K562 (cell line): Measurements from ENCODE around the gene HOXB7. TPM values are rescaled to one million over a fixed set of nuclear protein-coding genes. Genes with fewer than 3 reads are reported as not detected.

Source experiments
- ATAC-seq: fragments of 200-7000 bp; cut with Tn5 transposase; 3 replicates; pipeline ENCODE4 v1.9.1; 2020; ENCODE audit warnings: moderate library complexity
- BruUV-seq: library from RNA; stranded (reverse); fragments of 400-500 nt; replicated peaks from 2 replicates; lab custom pipeline; 2021; lab: Mats Ljungman, UMichigan
- CTCF ChIA-PET: fragments of 300-600 bp; formaldehyde crosslinking; extraction: SDS; loops from one replicate; lab custom pipeline; 2021; ENCODE audit warnings: low intra/inter-chr PET ratio; lab: Yijun Ruan, JAX
- POLR2A ChIA-PET: fragments of 300-600, 350-650 bp; sonication (Branson Sonifier 250); formaldehyde crosslinking; extraction: SDS; loops from one replicate; lab custom pipeline; 2021; ENCODE audit warnings: antibody characterized with exemption, inconsistent platforms; lab: Yijun Ruan, JAX
- DNase-seq, 4 experiments: peaks; one replicate each; pipeline versions ENCODE4 v3.0.0 to v3.0.0-alpha.2; 2011 to 2018; ENCODE audit warnings: low spot score in 3 of 4, mixed read lengths in 3 of 4; ENCODE audit errors: extremely low read depth in 1 of 4
- FAIRE-seq: peaks from 2 replicates; lab custom pipeline; 2011; peaks lifted over from hg19 to GRCh38; lab: Jason Lieb, UNC
- H2AFZ ChIP-seq: 2 replicates; pipeline ENCODE4 v1.6.0; 2011; ENCODE audit warnings: low read depth, low read length, control low read depth, inconsistent platforms
- H3K27ac ChIP-seq: fragments of 200-600 bp; 3 replicates; pipeline ENCODE4 v1.8.0; 2011; ENCODE audit warnings: low read depth, mild to moderate bottlenecking, control low read depth, inconsistent platforms, low read length, moderate library complexity, mixed read lengths; ENCODE audit errors: extremely low read depth
- H3K27me3 ChIP-seq, 2 experiments: fragments of 300-600 bp in 1 of 2; 2 replicates in 1 of 2; 3 replicates in 1 of 2; pipeline versions ENCODE4 v1.6.0 to v1.8.0; 2011; ENCODE audit warnings: inconsistent platforms in 2 of 2, low read length in 2 of 2, mild to moderate bottlenecking in 1 of 2, mixed read lengths in 1 of 2, moderate library complexity in 1 of 2; ENCODE audit not compliant: control insufficient read depth in 2 of 2, insufficient read depth in 2 of 2
- H3K36me3 ChIP-seq: fragments of 300-600 bp; 3 replicates; pipeline ENCODE4 v1.8.0; 2011; ENCODE audit warnings: mild to moderate bottlenecking, low read length, inconsistent platforms; ENCODE audit not compliant: control insufficient read depth, insufficient read depth
- H3K4me1 ChIP-seq, 2 experiments: fragments of 200-600 bp in 1 of 2; replicated peaks in 1 of 2; 2 replicates in 1 of 2; 3 replicates in 1 of 2; pipeline versions ENCODE4 v1.5.1 to v1.8.0; 2011; ENCODE audit warnings: inconsistent platforms in 2 of 2, low read length in 2 of 2, mild to moderate bottlenecking in 1 of 2, mixed read lengths in 1 of 2, moderate library complexity in 1 of 2; ENCODE audit not compliant: control insufficient read depth in 2 of 2, insufficient read depth in 2 of 2
- H3K4me2 ChIP-seq: 2 replicates; pipeline ENCODE4 v1.6.1; 2011; ENCODE audit warnings: low read length, control low read depth, inconsistent platforms, mixed read lengths; ENCODE audit not compliant: insufficient read depth
- H3K4me3 ChIP-seq: fragments of 200-600 bp; sonication (generic), shearing (Covaris generic); 2 replicates; pipeline ENCODE4 v1.5.1; 2016; ENCODE audit warnings: control low read depth, inconsistent platforms
- H3K79me2 ChIP-seq: fragments of 200-600 bp; 3 replicates; pipeline ENCODE4 v1.8.0; 2011; ENCODE audit warnings: low read length, inconsistent platforms; ENCODE audit not compliant: control insufficient read depth, insufficient read depth
- H3K9ac ChIP-seq, 2 experiments: 2 replicates each; pipeline versions ENCODE4 v1.6.0 to v1.6.1; 2011; ENCODE audit warnings: low read depth in 2 of 2, low read length in 2 of 2, control low read depth in 1 of 2, inconsistent platforms in 1 of 2, mild to moderate bottlenecking in 1 of 2, mixed read lengths in 1 of 2; ENCODE audit not compliant: insufficient read depth in 1 of 2
- H3K9me1 ChIP-seq: one replicate; pipeline ENCODE4 v1.6.0; 2011; ENCODE audit warnings: inconsistent platforms, mild to moderate bottlenecking, low read length, moderate library complexity; ENCODE audit not compliant: control insufficient read depth, insufficient read depth
- H3K9me3 ChIP-seq: replicated peaks from 2 replicates; pipeline ENCODE4 v1.5.1; 2011; ENCODE audit warnings: low read depth, low read length, inconsistent platforms; ENCODE audit not compliant: control insufficient read depth, insufficient read depth
- H4K20me1 ChIP-seq: replicated peaks from 2 replicates; pipeline ENCODE4 v1.6.1; 2011; ENCODE audit warnings: low read length, inconsistent platforms, mixed read lengths; ENCODE audit not compliant: control insufficient read depth, insufficient read depth
- ADNP ChIP-seq: fragments of 200-800 bp; sonication (Bioruptor generic); IDR thresholded peaks from 2 replicates; pipeline ENCODE4 v1.6.1; 2016; ENCODE audit warnings: missing genetic modification characterization, missing compliant biosample characterization
- CXXC5 ChIP-seq: fragments of 250-450 bp; sonication (Bioruptor Pico); IDR thresholded peaks from 2 replicates; pipeline ENCODE4 v1.8.0; 2022; ENCODE audit warnings: inconsistent platforms, mild to moderate bottlenecking, moderate library complexity
- KAT7 ChIP-seq: sonication (generic); formaldehyde crosslinking; IDR thresholded peaks from 2 replicates; pipeline ENCODE4 v1.8.0; 2022; ENCODE audit warnings: missing genetic modification reagents, mild to moderate bottlenecking, borderline replicate concordance
- ZNF212 ChIP-seq: fragments of 450-650 bp; formaldehyde crosslinking; IDR thresholded peaks from 2 replicates; pipeline ENCODE4 v1.4.0; 2020; ENCODE audit warnings: mild to moderate bottlenecking
- ZNF583 ChIP-seq: fragments of 250-450 bp; sonication (Bioruptor Pico); IDR thresholded peaks from 2 replicates; pipeline ENCODE4 v1.4.0; 2020
- ZNF75A ChIP-seq: fragments of 450-650 bp; formaldehyde crosslinking; IDR thresholded peaks from 2 replicates; pipeline ENCODE4 v1.4.0; 2020; ENCODE audit warnings: mild to moderate bottlenecking
- WGBS: fragments of 100-300 bp; shearing (Covaris generic); methylation state at CpG from one replicate; pipeline ENCODE4 v1.1.6; 2016; ENCODE audit warnings: low coverage, mixed read lengths; ENCODE audit not compliant: insufficient coverage; ENCODE audit errors: missing lambda C conversion rate; 5-methylcytosine and 5-hydroxymethylcytosine counted together
- in situ Hi-C: fragments of 300-500 bp; cut with MboI; formaldehyde crosslinking; loops from 4 replicates; pipeline ENCODE4 v1.15.0; 2018; ENCODE audit warnings: inconsistent platforms, mixed read lengths
- intact Hi-C: fragments of 100-400 bp; cut with micrococcal nuclease; formaldehyde crosslinking; loops from 2 replicates; pipeline ENCODE4 v1.14.2; 2022
- polyA plus RNA-seq, 8 experiments: library from polyadenylated mRNA; depleted of rRNA in 4 of 8; stranded (reverse) in 5 of 8; unstranded in 3 of 8; fragments of >200 nt; fragmentation: Nextera tagmentation in 2 of 8; fragmentation: Illumina TruSeq in 1 of 8; extraction: Ambion mirVana in 2 of 8; extraction: Trizol in 1 of 8; gene quantifications; 2 replicates each; pipeline versions ENCODE4 v1.2.1 to v1.2.3, GENCODE V29; 2011 to 2014; ENCODE audit warnings: inconsistent platforms in 1 of 8, missing spikeins in 1 of 8
- total RNA-seq, 7 experiments: library from RNA; depleted of rRNA in 6 of 7; stranded (reverse); fragments of >200 nt in 6 of 7; fragmentation: Illumina TruSeq in 2 of 7; extraction: Trizol in 2 of 7; gene quantifications; 2 replicates each; pipeline versions ENCODE4 v1.2.1 to v1.2.3, GENCODE V29; 2011 to 2021; ENCODE audit warnings: low replicate concordance in 1 of 7
- TF ChIP-seq, protein P1 (sequence below): sonication (generic); formaldehyde crosslinking; IDR thresholded peaks from 2 replicates; pipeline ENCODE4 v1.5.0; 2020; ENCODE audit warnings: missing genetic modification reagents
- TF ChIP-seq, protein P2 (sequence below): fragments of 250-450 bp; sonication (Bioruptor Pico); IDR thresholded peaks from 2 replicates; pipeline ENCODE4 v1.5.0; 2021
- TF ChIP-seq, protein P3 (sequence below): fragments of 450-650 bp; IDR thresholded peaks from 2 replicates; pipeline ENCODE4 v1.6.1; 2017; ENCODE audit warnings: antibody characterized with exemption, mild to moderate bottlenecking

Gene HOXB7
- total and polyA plus RNA-seq, 9 of the 15 experiments (the other 6 are each of a cell fraction or from before 2014, with no cell fraction given): 5.5 to 16.7 (median 8.3) TPM

DNA sequence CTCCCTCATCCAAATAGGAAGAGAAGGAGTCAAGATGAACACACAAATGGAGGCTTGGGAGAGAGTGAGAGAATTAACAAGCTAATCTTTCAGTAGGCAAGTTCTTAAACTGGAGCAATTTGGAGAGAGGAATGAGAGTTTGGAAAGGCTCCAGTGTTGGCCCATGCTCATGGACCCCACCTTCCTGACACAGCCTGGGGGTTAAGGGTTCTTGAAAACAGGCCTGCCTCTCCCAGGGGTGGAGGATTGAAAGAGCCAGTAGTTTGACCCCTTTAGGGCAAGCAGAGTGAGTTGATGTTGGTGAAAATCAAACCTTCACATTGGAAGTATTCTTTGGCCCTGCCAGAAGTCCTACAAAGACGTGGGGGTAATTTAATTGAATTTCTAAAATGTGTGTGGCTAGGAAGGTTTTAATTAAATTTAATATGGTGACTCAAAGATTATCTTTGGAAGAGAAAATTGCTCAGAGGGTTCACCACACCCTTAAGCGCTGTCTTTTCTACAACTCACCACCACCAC, 26.5 kb downstream of the HOXB7 start:
- peak overlapping the region; percentile 35 for H2AFZ ChIP-seq
- 13% methylated on average over 2 of the region's 2 CpGs for WGBS
- ATAC-seq: no peak
- H4K20me1 ChIP-seq: no peaks in the 10 kb centered on the region
- peak overlapping the region; percentile 90 for H3K4me2 ChIP-seq
- peak in 1 of 4 experiments; percentile 31 for DNase-seq
- peaks cover 36 to 43% of the 10 kb centered on the region in 2 experiments for H3K4me1 ChIP-seq
- H3K36me3 ChIP-seq: no peaks in the 10 kb centered on the region
- TF ChIP-seq, protein P1, sequence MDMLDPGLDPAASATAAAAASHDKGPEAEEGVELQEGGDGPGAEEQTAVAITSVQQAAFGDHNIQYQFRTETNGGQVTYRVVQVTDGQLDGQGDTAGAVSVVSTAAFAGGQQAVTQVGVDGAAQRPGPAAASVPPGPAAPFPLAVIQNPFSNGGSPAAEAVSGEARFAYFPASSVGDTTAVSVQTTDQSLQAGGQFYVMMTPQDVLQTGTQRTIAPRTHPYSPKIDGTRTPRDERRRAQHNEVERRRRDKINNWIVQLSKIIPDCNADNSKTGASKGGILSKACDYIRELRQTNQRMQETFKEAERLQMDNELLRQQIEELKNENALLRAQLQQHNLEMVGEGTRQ (CRISPR knock-in tag): no peak
- TF ChIP-seq, protein P2, sequence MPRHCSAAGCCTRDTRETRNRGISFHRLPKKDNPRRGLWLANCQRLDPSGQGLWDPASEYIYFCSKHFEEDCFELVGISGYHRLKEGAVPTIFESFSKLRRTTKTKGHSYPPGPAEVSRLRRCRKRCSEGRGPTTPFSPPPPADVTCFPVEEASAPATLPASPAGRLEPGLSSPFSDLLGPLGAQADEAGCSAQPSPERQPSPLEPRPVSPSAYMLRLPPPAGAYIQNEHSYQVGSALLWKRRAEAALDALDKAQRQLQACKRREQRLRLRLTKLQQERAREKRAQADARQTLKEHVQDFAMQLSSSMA: 0 out of 2 replicates have a peak, but pooled peaks have one; percentile 13
- TF ChIP-seq, protein P3, sequence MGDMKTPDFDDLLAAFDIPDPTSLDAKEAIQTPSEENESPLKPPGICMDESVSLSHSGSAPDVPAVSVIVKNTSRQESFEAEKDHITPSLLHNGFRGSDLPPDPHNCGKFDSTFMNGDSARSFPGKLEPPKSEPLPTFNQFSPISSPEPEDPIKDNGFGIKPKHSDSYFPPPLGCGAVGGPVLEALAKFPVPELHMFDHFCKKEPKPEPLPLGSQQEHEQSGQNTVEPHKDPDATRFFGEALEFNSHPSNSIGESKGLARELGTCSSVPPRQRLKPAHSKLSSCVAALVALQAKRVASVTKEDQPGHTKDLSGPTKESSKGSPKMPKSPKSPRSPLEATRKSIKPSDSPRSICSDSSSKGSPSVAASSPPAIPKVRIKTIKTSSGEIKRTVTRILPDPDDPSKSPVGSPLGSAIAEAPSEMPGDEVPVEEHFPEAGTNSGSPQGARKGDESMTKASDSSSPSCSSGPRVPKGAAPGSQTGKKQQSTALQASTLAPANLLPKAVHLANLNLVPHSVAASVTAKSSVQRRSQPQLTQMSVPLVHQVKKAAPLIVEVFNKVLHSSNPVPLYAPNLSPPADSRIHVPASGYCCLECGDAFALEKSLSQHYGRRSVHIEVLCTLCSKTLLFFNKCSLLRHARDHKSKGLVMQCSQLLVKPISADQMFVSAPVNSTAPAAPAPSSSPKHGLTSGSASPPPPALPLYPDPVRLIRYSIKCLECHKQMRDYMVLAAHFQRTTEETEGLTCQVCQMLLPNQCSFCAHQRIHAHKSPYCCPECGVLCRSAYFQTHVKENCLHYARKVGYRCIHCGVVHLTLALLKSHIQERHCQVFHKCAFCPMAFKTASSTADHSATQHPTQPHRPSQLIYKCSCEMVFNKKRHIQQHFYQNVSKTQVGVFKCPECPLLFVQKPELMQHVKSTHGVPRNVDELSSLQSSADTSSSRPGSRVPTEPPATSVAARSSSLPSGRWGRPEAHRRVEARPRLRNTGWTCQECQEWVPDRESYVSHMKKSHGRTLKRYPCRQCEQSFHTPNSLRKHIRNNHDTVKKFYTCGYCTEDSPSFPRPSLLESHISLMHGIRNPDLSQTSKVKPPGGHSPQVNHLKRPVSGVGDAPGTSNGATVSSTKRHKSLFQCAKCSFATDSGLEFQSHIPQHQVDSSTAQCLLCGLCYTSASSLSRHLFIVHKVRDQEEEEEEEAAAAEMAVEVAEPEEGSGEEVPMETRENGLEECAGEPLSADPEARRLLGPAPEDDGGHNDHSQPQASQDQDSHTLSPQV: 0 out of 2 replicates have a peak, but pooled peaks have one; percentile 24
- TF ChIP-seq ADNP (tag) (no peak), ZNF212 (CRISPR knock-in tag) (0 out of 2 replicates have a peak, but pooled peaks have one; percentile 32), CXXC5 (CRISPR knock-in tag) (0 out of 2 replicates have a peak, but pooled peaks have one; percentile 2), ZNF583 (CRISPR knock-in tag) (no peak), KAT7 (CRISPR knock-in tag) (0 out of 2 replicates have a peak, but pooled peaks have one; percentile 40), ZNF75A (CRISPR knock-in tag) (no peak)
- H3K9ac ChIP-seq: peak overlapping the region; percentile 35 to 87; a peak in 3 of 4 replicates
- FAIRE-seq: no peak
- peak overlapping the region; percentile 50; the same call in 1 of the 2 replicates for H3K4me3 ChIP-seq
- peaks cover 54% of the 10 kb centered on the region for H3K79me2 ChIP-seq
- H3K27me3 ChIP-seq: no peaks in the 10 kb centered on the region
- CTCF ChIA-PET: interaction anchor here (0.6 kb wide), 1 partner anchor 224 kb away, joined by 3 read pairs; no protein-coding TSS in a partner anchor
- intact Hi-C loops (no loop called here), in situ Hi-C loops (no loop called here)
- no peaks in the 10 kb centered on the region for H3K9me3 ChIP-seq
- POLR2A ChIA-PET: interaction anchor here (2.4 kb wide), 1 partner anchor 9 kb away, joined by 12 read pairs; the partner anchor contains the start of gene HOXB5
- H3K27ac ChIP-seq: peak overlapping the region; percentile 44
- TSS peak; percentile 31 for BruUV-seq
- no peaks in the 10 kb centered on the region for H3K9me1 ChIP-seq
